Loucy (cell line): ENCODE data around the gene RTP3.
A peak's percentile ranks its signal among the peaks of the same experiment; 100 is the strongest.
"Not testable (repeated sequence)": the region's sequence is repeated elsewhere in the genome, so short reads cannot be mapped to it uniquely, and the experiment has no call there.

Experiments used
- H2AFZ ChIP-seq: fragments of 200-600 bp; sonication (generic); 2 replicates; pipeline ENCODE4 v1.6.0; 2016; ENCODE audit warnings: antibody characterized with exemption, mild to moderate bottlenecking, low read length, moderate library complexity
- H3F3A ChIP-seq: fragments of 200-600 bp; 2 replicates; pipeline ENCODE4 v1.6.0; 2016; ENCODE audit warnings: antibody characterized with exemption, low read depth, mild to moderate bottlenecking
- H3K27me3 ChIP-seq: fragments of 200-600 bp; sonication (generic); 2 replicates; pipeline ENCODE4 v1.6.1; 2014; ENCODE audit warnings: low read length, mild to moderate bottlenecking; ENCODE audit not compliant: insufficient read depth, poor library complexity, severe bottlenecking
- H3K36me3 ChIP-seq: fragments of 200-600 bp; sonication (generic); 2 replicates; pipeline ENCODE4 v1.6.1; 2016; ENCODE audit warnings: low read length; ENCODE audit not compliant: insufficient read depth
- H3K4me1 ChIP-seq: fragments of 200-600 bp; sonication (generic); 2 replicates; pipeline ENCODE4 v1.5.1; 2014; ENCODE audit warnings: low read length, mild to moderate bottlenecking; ENCODE audit not compliant: insufficient read depth, poor library complexity, severe bottlenecking
- H3K4me2 ChIP-seq: fragments of 200-600 bp; sonication (generic); 2 replicates; pipeline ENCODE4 v1.6.0; 2014; ENCODE audit warnings: antibody characterized with exemption, low read length, low read depth, mild to moderate bottlenecking; ENCODE audit not compliant: poor library complexity, severe bottlenecking
- H3K4me3 ChIP-seq: fragments of 200-600 bp; sonication (generic); 2 replicates; pipeline ENCODE4 v1.5.1; 2014; ENCODE audit warnings: low read length, mild to moderate bottlenecking, mixed read lengths; ENCODE audit not compliant: poor library complexity, severe bottlenecking
- H3K79me2 ChIP-seq: fragments of 200-600 bp; sonication (generic); 2 replicates; pipeline ENCODE4 v1.6.1; 2014; ENCODE audit warnings: low read length; ENCODE audit not compliant: insufficient read depth
- H3K9ac ChIP-seq: fragments of 200-600 bp; sonication (generic); 2 replicates; pipeline ENCODE4 v1.6.0; 2014; ENCODE audit warnings: mild to moderate bottlenecking, low read depth, low read length, moderate library complexity; ENCODE audit not compliant: poor library complexity, severe bottlenecking
- H3K9me2 ChIP-seq: fragments of 200-600 bp; sonication (generic); replicated peaks from 2 replicates; pipeline ENCODE4 v1.6.1; 2016; ENCODE audit warnings: low read depth, low read length, mixed read lengths
- H3K9me3 ChIP-seq: fragments of 200-600 bp; sonication (generic); 2 replicates; pipeline ENCODE4 v1.6.1; 2014; ENCODE audit warnings: mild to moderate bottlenecking, antibody characterized with exemption, low read length, low read depth; ENCODE audit not compliant: insufficient read depth
- H4K20me1 ChIP-seq: fragments of 200-600 bp; sonication (generic); 2 replicates; pipeline ENCODE4 v1.6.0; 2014; ENCODE audit warnings: antibody characterized with exemption, low read length, mild to moderate bottlenecking; ENCODE audit not compliant: insufficient read depth, poor library complexity, severe bottlenecking
- CTCF ChIP-seq: fragments of 200-600 bp; sonication (generic); conservative IDR thresholded peaks from 2 replicates; pipeline ENCODE4 v1.5.1; 2014; ENCODE audit warnings: mild to moderate bottlenecking, antibody characterized with exemption, low read length
- EZH2phosphoT487 ChIP-seq: fragments of 200-600 bp; IDR thresholded peaks from 2 replicates; pipeline ENCODE4 v1.6.1; 2018; ENCODE audit warnings: antibody characterized with exemption, mild to moderate bottlenecking, moderate library complexity, borderline replicate concordance

RTP3 gene

GRCh38 chr3:46545818-46546630 is 48.2 kb downstream of the RTP3 start:
- Histone ChIP-seq H3K9me3 (no peaks in the 10 kb centered on the region), H3K36me3 (no peaks in the 10 kb centered on the region), H2AFZ (no peak overlapping the region), H3K9ac (no peak overlapping the region), H3K27me3 (no peaks in the 10 kb centered on the region), H3K4me3 (no peak overlapping the region), H3F3A (no peaks in the 10 kb centered on the region), H3K4me2 (no peak overlapping the region), H3K79me2 (no peaks in the 10 kb centered on the region), H3K4me1 (peaks cover 47% of the 10 kb centered on the region), H4K20me1 (no peaks in the 10 kb centered on the region), H3K9me2 (no peaks in the 10 kb centered on the region)
- TF ChIP-seq EZH2phosphoT487 (no peak), CTCF (no peak)

GRCh38 chr3:46546896-46547440 is 49.2 kb downstream of the RTP3 start:
- no peak overlapping the region for H3K4me3 ChIP-seq
- H3K36me3 ChIP-seq = no peaks in the 10 kb centered on the region
- no peak overlapping the region for H2AFZ ChIP-seq
- H3K4me1 ChIP-seq = peaks cover 40% of the 10 kb centered on the region
- no peak overlapping the region for H3K4me2 ChIP-seq
- no peak overlapping the region for H3K9ac ChIP-seq
- no peaks in the 10 kb centered on the region for H3K9me3 ChIP-seq
- no peaks in the 10 kb centered on the region for H3K27me3 ChIP-seq
- no peaks in the 10 kb centered on the region for H3K9me2 ChIP-seq
- TF ChIP-seq EZH2phosphoT487 (no peak), CTCF (no peak)
- no peaks in the 10 kb centered on the region for H3F3A ChIP-seq
- H4K20me1 ChIP-seq = no peaks in the 10 kb centered on the region
- no peaks in the 10 kb centered on the region for H3K79me2 ChIP-seq

GRCh38 chr3:46548611-46549010 is 50.8 kb downstream of the RTP3 start:
- not testable (repeated sequence) for H2AFZ ChIP-seq, H3K4me2 ChIP-seq

GRCh38 chr3:46549408-46549904 is 51.7 kb downstream of the RTP3 start:
- H3K79me2 ChIP-seq = no peaks in the 10 kb centered on the region
- H2AFZ ChIP-seq = no peak overlapping the region; the same call in 1 of the 2 replicates
- no peaks in the 10 kb centered on the region for H3K27me3 ChIP-seq
- H3K4me1 ChIP-seq = peaks cover 29% of the 10 kb centered on the region
- H3K9me3 ChIP-seq = no peaks in the 10 kb centered on the region
- no peaks in the 10 kb centered on the region for H3F3A ChIP-seq
- no peaks in the 10 kb centered on the region for H3K36me3 ChIP-seq
- no peaks in the 10 kb centered on the region for H4K20me1 ChIP-seq
- no peak overlapping the region for H3K9ac ChIP-seq
- no peak overlapping the region for H3K4me3 ChIP-seq
- peak overlapping the region; percentile 7 for H3K4me2 ChIP-seq
- H3K9me2 ChIP-seq = no peaks in the 10 kb centered on the region
- TF ChIP-seq CTCF (no peak), EZH2phosphoT487 (no peak)

More at GRCh38 chr3:46548611-46549010, 50.8 kb downstream of the RTP3 start:
- H4K20me1 ChIP-seq, H3K79me2 ChIP-seq, H3K4me3 ChIP-seq, H3K27me3 ChIP-seq, H3K36me3 ChIP-seq, H3K9me2 ChIP-seq, H3F3A ChIP-seq, H3K9ac ChIP-seq, H3K9me3 ChIP-seq: not testable (repeated sequence)
- peaks cover 29% of the 10 kb centered on the region for H3K4me1 ChIP-seq
